Cardiac fibroblast (primary cell): ENCODE measurements around the gene TSTD1.
A peak's percentile ranks its signal among the peaks of the same experiment; 100 is the strongest.
"Not testable (repeated sequence)": the region's sequence is repeated elsewhere in the genome, so short reads cannot be mapped to it uniquely, and the experiment has no call there.

Source experiments
- DNase-seq, 2 donors: peaks; one replicate each; pipeline versions ENCODE4 v3.0.0 to v3.0.0-alpha.2; 2010; ENCODE audit warnings: low read depth in 2 of 2
- H3K4me3 ChIP-seq, 2 donors: replicated peaks in 1 of 2; 1 replicate in 1 of 2; 2 replicates in 1 of 2; pipeline ENCODE4 v1.5.1; 2011; ENCODE audit warnings: low read depth in 2 of 2, low read length in 2 of 2, mild to moderate bottlenecking in 2 of 2, moderate library complexity in 1 of 2
- TF ChIP-seq, protein P1 (sequence below): IDR thresholded peaks from one replicate; pipeline ENCODE4 v1.5.1; 2011; ENCODE audit warnings: low read depth, mild to moderate bottlenecking, low read length, inconsistent platforms

The TSTD1 gene

DNA sequence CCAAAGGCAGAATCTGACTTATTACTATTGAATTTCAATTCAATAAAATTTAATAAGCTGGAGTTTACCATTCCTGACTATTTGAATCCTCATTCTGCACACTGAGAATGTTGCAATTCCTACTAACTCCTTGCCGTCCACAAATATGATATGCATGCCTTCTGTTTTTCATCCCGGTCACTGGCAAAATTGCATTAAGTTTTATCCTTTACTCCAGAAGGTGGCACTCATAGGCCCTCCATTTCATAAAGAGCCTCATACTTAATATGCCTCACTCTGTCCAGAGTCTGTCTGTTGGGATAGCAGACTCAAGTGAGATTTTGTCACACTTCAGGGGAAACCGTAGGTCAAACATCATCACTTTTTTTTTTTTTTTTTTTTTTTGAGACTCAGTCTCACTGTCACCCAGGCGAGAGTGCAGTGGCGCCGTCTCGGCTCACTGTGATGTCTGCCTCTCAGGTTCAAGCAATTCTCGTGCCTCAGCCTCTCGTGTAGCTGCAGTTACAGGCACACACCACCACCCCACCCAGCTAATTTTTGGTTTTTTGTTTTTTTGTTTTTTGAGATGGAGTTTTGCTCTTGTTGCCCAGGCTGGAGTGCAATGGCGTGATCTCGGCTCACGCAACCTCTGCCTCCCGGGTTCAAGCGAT lies 45.1 kb downstream of the TSTD1 start:
- TF ChIP-seq, protein P1, sequence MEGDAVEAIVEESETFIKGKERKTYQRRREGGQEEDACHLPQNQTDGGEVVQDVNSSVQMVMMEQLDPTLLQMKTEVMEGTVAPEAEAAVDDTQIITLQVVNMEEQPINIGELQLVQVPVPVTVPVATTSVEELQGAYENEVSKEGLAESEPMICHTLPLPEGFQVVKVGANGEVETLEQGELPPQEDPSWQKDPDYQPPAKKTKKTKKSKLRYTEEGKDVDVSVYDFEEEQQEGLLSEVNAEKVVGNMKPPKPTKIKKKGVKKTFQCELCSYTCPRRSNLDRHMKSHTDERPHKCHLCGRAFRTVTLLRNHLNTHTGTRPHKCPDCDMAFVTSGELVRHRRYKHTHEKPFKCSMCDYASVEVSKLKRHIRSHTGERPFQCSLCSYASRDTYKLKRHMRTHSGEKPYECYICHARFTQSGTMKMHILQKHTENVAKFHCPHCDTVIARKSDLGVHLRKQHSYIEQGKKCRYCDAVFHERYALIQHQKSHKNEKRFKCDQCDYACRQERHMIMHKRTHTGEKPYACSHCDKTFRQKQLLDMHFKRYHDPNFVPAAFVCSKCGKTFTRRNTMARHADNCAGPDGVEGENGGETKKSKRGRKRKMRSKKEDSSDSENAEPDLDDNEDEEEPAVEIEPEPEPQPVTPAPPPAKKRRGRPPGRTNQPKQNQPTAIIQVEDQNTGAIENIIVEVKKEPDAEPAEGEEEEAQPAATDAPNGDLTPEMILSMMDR, result peak; percentile 34
- H3K4me3 ChIP-seq, result no peak overlapping the region
- peak; percentile 80 to 91 for DNase-seq

- DNase-seq, H3K4me3 ChIP-seq: not testable (repeated sequence)
Observed at GRCh38 chr1:160992036-160992435, 46.7 kb downstream of the TSTD1 start.
